ENCODE data around the gene FBL.
"Not testable (repeated sequence)": the region's sequence is repeated elsewhere in the genome, so short reads cannot be mapped to it uniquely, and the experiment has no call there.

FBL gene

DNA sequence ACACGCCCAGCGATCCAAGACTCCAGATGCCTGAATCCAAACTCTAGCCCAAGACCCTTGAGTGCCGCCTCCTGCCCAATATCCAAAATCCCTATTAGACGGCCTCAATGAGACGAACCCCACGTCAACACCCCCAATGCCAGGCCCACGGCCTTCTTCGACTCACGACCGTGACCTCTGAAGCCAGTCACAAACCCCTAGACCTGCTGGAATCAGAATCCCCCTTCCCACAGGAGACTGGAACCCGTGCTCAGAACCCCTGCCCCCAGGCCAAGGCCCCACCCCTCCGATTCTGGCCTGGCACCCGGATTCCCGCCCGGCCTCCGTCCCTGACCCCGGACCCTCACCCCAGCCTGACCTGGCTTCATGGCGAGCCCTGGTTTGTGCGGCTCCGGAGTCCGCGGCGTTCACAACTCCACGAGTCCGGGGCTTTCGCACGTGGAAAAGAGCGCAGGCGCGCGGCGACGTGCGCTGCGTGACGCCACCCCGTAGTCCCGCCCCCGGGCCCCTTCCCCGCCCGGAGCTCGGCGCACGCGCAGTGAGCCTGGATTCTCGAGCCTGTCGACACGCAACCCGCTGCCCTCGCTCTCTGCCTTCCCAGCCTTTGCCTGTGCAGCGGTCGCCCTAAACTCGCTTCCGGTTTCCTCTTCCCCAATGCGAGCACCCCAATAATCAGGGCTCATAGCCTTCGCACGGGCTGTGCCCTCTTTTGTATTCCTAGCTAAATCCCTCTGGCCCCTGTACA, at the start of gene FBL:
Gene FBL (minus strand): TSS at position 447 of the 745 bp plus-strand sequence. CDS start 79 bp downstream, at position 368.
- DNase-seq: peak; percentile 99

DNA sequence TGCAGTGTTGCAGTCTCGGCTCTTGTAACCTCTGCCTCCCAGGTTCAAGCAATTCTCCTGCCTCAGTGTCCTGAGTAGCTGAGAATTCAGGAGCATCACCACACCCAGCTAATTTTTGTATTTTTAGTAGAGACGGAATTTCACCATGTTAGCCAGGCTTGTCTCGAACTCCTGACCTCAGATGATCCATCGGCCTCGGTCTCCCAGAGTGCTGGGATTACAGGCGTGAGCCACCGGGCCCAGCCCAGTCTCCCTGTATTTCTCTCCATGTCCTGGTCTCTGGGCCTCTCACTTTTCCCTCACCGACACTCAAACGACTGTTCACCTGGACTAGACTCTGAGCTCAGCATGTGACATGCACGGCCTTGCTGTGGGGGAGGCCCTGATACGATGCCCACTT, 48.9 kb upstream of the FBL start:
- not testable (repeated sequence) for DNase-seq

DNA sequence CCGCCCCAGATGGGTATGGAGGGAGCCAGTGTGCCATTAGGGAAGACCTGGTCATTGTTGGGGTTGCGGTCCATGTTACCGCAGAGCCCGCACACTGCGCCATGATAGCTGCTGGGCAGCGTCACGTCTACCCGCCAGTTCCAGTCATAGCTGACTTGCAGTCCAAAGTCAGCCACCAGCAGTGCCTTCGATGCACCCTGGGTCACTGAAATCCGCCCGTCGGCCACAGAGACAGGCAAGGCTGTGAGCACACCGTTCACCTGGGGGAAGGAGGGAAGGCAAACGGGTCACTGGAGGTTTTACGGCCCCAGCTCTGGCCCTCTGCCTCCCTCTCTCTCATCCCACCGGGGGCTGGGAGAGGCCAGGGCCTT, 48.0 kb upstream of the FBL start:
- not testable (repeated sequence) for DNase-seq

DNA sequence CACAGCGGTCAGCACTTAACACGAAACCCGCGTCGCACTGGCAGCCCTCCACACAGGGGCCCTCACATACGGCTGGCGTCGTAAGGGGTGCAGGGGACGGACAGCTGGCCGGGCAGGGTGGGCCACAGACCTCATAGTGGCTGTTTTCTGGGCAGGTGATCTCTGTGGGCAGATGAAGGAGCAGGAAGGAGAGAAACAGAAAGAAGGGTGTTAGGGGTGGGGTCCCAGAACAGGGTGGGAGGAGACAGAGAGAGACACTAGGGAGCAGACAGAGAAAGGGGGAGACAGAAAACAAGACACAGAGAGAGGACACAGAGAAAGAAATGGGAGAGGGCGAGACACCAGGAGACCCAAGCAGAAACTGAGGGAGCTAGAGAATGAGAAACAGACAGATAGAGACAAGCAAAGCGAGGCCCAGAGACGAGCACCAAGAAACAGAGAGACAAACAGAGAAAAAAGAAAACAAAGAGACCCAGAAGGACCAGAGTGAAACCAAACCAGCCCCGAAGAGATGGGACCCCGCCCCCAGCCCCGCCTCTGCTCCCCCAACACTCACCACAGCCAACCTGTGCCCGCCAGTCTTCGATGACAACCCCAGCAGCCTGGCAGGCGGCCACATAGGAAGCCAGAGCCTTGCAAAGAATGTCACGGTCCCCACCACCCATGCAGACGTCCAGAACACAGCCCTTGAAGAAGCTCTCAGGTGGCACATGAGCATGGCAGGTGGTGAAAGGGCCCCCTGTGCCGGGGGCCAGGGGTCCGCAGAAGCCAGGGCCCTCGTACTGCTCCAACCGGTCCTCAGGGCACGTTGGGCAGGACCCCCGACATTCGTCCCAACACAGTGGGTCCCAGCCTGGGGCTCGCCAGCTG, 47.4 kb upstream of the FBL start:
- DNase-seq: not testable (repeated sequence)

DNA sequence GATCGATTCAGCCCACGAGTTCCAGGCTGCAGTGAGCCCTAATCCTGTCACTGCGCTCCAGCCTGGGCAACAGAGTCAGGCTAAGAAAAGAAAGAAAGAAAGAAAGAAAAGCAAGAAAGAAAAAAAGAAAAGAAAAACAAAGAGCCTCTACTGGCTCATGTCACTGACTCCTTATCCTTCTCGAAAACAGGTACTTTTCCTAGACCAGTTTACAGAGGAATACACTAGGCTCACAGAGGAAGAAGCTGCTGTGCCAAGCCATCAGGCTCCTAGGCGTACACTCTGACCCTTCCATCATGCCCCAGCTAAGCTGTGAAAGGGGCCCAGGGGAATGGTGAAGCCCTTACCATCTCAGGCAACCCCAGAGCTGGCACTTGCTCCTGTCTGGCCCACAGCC, 46.3 kb upstream of the FBL start:
- not testable (repeated sequence) for DNase-seq

DNA sequence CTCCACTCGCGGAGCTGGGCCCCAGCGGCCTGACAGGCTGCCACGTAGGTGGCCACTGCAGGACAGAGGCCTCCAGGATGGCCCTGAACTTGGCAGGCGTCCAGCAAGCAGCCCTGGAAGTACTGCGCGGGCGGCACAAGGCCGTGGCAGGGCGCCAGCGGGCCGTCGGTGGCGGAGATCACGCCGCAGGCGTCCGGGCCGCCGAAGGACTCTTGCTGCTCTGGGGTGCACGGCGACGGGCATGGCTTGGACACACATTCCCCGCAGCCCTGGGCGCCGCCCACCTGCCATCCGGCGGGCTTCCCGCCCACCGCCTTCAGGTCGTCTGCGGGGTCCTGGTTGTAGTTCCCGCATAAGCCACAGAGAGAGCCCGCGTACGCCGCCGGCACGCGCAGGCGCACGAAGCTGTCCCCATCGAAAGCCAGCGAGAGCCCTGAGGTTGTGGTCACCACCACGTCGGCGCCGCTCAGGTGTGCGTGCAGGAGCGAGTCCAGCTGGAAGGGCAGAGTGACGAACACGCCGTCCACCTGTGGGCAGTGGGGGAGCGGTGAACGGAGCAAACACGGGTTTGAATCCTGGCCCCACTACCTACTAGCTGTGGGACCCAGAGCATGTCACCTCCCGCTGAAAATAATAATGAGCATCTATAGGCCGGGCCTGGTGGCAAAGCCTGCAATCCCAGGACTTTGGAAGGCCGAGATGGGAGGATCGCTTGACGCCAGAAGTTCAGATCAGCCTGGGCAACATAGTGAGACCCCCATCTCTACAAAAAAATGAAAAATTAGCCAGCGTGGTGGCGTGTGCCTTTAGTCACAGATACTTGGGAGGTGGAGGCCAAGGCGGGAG, 45.7 kb upstream of the FBL start:
- not testable (repeated sequence) for DNase-seq

DNA sequence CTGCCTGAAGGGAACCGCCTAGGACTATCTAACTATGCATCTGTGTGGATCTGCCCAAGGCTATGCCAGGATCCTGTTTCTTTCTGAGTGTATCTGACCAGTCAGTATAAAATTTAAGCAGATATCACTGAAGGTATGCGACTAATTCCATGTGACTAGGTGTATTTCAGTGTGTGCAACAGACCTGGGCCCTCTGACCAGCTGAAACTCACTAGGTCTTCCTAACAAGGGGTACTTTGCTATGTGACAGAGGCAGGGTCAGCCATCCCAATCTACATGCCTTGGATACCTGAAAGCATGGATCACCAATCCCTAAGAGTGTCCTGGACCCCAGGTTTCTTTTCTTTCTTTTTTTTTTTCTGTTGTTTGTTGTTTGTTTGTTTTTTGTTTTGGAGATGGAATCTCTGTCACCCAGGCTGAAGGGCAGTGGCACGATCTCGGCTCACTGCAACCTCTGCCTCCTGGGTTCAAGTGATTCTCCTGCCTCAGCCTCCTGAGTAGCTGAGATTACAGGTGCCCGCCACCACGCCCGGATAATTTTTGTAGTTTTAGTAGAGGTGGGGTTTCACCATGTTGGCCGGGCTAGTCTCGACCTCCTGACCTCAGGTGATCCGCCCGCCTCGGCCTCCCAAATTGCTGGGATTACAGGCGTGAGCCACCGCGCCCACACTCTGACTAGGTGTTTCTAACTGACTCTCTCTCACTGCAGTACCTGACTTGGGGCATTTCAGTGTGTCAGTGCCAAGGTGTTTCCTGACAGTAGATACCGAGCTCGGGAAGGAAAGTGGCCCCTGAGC, 44.8 kb upstream of the FBL start:
- DNase-seq: no peak

DNA sequence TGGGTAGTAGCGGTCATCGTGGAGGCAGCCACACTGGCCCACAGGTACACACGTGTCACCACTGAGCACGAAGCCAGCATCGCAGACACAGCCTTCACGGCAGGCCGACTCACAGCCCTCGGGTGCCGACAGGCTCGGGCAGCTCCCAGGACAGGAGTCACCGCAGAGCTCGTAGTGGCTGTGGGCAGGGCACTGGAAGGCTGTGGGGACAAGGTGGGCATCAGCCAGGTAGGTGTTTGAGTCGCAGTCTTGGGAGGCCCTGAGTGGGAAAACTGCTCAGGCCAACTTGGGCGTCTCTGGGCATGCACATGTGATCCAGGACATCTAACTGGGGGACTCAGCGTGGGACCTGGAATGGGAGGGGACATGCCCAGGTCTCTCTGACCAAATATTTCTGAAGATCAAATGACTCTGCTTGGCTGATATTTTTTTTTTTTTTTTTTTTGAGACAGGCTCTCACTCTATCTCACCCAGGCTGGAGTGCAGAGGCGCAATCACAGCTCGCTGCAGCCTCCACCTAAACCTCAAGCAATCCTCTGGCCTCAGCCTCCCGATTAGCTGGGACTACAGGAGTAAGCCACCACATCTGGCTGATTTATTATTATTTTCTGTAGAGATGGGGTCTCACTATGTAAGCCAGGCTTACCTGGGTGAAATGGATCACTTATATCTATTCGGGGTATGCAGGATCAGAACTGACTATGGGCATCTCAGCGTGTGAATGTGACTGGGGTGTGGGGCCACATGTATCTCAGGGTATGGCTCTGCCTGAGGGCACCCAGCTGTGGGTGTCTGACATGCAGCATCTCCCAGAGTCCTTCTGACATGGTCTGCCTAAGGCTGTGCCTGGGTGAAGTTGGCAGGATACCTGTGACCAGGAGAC, 43.9 kb upstream of the FBL start:
- not testable (repeated sequence) for DNase-seq

DNA sequence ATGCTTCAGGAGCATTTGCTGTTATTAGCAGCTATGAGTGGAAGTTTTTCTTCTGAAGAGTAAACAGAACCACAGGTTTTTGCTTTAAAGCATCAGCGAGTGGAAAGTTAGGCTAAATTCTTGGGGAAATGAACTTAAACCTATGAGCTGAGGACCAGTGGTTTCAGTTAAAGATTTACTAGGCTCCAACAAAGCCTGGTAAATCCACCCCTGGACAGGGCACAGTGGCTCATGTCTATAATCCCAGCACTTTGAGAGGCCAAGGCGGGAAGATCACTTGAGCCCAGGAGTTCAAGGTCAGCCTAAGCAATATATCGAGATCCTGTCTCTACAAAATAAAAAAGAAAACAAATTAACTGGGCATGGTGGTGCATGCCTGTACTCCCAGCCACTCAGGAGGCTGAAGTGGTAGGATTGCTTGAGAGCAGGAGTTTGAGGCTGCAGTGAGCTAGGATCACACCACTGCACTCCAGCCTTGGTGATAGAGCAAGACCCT, 41.3 kb upstream of the FBL start:
- DNase-seq: not testable (repeated sequence)

DNA sequence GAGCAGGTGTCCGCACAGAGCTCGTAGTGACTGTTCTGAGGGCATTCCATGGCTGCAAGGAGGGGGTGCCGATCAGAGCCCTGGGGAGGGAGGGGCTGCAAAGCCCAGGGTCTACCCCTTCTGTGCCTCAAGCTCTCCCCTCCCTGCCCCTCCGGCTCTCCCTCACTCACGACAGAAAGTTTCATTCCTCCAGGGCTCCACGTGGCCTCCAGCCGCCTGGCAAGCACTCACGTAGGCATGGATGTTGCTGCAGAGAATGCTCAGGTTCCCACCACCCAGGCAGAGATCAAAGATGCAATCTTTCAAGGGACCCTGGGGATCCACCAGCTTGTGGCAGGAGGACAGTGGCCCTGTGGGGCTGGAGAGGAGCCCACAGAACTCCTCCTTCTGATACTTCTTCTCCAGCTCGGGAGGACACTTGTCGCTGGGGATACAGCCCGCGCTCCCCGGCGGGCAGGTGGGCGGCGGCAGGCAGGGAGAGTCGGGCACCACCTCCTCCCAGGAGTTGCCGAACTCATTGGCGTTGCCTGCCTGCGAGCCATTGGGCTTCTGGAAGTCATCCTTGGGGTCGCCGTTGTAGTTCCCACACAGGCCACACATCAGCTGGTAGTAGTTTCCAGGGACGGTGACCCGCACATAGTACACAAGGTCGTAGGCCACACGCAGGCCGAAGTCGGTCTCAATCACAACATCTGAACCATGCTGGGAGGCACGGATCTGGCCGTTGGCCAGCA, 39.8 kb upstream of the FBL start:
- DNase-seq: not testable (repeated sequence)

DNA sequence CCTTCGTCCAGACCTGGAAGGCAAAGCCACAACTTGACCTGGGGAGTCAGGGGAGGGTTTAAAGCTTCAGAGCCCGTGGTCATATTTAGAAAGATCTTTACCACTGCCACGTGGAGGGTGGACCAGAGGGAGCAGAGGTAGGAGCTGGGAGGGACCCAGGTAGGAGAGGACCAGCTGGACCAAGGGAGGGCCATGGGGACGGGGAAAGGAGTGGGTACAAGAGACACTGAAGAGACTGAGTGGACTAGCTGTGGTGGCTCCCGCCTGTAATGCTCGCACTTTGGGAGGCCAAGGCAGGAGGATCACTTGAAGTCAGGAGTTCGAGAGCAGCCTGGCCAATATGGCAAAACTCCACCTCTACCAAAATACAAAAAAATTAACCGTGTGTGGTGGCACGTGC, 38.5 kb upstream of the FBL start:
- DNase-seq: not testable (repeated sequence)

DNA sequence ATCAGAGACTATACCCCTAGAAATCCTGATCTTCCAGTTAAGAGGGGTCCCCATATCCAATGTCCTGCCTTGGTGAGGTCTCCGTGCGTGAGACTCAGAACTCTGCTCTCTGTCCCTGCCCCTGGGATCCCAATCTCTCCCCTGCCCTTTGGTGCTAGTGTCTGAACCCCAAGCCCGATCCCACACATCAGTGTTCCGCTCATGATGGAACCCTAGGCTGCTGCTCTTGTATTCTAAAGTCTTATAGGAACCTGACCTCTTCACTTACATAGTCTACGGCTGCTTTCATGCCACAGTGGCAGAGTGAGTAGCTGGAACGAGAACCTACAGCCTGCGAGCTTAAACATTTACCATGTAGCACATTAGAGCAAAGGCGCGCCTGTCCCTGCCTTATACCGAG, 36.5 kb upstream of the FBL start:
- DNase-seq: not testable (repeated sequence)

DNA sequence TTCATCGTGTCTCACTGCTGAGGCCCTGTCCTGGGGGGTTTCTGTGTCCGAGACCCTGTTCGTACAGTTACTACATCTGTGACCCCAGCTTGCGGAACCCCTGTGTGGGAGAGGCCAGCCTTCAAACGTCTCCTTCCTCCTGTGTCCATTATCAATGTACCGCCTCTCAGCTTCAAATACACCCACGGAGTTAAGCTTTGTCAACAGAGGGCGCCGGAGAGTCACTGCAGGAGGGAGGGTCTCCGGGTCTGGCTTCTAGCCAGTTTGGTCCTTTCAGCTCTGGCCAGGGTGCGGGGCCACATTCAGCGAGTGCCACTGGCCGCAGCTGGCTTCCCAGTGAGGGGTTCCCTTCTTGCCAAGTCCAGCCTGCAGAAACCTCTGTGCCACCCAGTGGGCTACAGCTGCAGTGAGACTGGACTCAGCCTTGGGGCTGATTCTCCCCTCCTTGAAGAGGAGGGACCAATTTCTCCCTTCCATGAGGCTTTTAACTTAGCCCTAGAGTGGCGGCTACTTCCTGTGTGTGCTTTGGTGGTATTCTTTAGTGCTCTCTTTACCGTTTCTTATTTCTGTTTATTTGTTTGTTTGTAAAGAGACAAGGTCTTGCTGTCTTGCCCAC, 35.4 kb upstream of the FBL start:
- DNase-seq: not testable (repeated sequence)

DNA sequence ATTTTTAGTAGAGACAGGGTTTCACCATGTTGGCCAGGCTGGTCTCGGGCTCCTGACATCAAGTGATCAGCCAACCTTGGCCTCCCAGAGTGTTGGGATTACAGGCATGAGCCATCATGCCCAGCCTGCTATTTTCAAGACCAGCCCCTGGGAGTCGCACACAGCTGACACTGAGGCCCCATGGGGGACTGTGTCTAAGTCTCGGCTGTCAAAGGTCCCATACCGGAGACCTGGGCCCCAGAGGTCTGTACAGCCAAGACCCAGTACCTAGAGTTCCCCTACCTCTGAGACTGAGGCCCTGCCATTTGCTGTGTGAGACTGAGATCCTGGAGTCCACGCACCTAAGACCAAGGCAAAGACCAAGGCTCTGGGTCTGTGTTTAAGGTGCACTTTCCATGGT, 34.1 kb upstream of the FBL start:
- DNase-seq: not testable (repeated sequence)

DNA sequence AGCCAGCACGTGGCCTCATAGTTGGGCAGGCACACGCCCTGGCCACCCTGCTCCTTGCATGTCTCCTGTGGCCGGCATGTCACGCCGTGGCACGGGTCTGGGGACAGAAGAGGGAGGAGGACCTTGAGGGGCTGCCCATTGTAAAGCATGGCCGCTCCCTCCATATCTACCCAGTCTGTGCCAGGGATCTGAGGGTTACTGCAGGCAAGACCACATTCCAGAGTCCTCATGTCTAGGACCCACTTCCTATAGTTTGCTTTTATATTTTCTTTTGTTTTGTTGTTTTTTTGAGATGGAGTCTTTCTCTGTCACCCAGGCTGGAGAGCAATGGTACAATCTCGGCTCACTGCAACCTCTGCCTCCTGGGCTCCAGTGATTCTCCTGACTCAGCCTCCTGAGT, 33.6 kb upstream of the FBL start:
- not testable (repeated sequence) for DNase-seq

DNA sequence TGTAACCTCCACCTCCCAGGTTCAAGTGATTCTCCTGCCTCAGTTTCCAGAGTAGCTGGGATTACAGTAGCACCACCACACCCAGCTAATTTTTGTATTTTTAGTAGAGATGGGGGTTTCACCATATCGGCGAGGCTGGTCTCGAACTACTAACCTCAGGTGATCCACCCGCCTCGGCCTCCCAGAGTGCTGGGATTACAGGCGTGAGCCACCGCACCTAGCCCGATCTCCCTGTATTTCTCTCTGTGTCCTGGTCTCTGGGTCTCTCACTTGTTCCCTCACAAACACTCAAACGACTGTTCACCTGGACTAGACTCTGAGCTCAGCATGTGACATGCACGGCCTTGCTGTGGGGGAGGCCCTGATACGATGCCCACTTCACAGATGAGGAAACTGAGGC, 32.7 kb upstream of the FBL start:
- DNase-seq: not testable (repeated sequence)

DNA sequence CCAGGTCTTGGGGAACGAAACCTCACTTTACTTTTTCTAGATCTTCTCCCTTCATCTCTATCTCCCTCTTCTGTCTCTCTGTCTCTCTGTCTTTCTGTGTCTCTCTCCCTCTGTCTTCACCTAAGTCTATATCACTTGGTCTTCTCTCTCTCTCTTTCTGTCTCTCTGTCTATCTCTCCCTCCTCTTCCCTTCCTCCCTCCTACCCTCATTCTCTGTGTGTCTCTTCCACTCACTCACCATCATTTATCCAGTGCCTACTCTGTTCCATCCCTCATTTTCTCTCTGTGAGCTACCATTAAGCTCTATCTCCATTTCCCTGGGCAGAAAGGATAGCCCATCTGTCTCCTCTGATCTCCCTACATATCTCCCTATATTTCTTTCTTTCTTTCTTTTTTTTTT, 32.2 kb upstream of the FBL start:
- DNase-seq: no peak

DNA sequence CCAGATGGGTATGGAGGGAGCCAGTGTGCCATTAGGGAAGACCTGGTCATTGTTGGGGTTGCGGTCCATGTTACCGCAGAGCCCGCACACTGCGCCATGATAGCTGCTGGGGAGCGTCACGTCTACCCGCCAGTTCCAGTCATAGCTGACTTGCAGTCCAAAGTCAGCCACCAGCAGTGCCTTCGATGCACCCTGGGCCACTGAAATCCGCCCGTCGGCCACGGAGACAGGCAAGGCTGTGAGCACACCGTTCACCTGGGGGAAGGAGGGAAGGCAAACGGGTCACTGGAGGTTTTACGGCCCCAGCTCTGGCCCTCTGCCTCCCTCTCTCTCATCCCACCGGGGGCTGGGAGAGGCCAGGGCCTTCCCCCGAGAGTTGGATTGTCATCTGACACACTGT, 31.8 kb upstream of the FBL start:
- not testable (repeated sequence) for DNase-seq

DNA sequence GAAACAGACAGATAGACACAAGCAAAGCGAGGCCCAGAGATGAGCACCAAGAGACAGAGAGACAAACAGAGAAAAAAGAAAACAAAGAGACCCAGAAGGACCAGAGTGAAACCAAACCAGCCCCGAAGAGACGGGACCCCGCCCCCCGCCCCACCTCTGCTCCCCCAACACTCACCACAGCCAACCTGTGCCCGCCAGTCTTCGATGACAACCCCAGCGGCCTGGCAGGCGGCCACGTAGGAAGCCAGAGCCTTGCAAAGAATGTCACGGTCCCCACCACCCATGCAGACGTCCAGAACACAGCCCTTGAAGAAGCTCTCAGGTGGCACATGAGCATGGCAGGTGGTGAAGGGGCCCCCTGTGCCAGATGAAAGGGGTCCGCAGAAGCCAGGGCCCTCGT, 31.3 kb upstream of the FBL start:
- DNase-seq: not testable (repeated sequence)

DNA sequence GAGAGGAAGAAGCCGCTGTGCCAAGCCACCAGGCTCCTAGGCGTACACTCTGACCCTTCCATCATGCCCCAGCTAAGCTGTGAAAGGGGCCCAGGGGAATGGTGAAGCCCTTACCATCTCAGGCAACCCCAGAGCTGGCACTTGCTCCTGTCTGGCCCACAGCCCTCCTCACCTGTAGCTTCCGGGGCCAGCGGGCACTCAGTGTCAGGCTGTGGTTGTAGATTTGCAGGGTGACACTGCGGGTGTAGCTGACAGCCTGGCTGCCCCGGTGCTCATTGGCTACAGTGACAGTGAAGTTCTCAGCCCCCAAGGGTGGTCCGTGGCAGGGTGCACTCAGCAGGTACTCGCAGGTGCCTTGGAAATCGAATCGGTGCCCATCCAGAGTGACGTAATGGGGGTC, 30.3 kb upstream of the FBL start:
- DNase-seq: not testable (repeated sequence)

Measured in NCI-H2227 treated with DMSO at 0.1 percent for 48 hours (cell line).